GM21526 (cell line): ENCODE data around the gene WASF3.

Experiments used
- ATAC-seq: cut with Tn5 transposase; IDR thresholded peaks from one replicate; pipeline ENCODE4 v1.9.1; 2021; ENCODE audit warnings: moderate library complexity; ENCODE audit not compliant: unreplicated experiment, low FRiP score

Gene WASF3

GRCh38 chr13:26677156-26677555 lies 119.7 kb downstream of the WASF3 start:
- ATAC-seq: no peak

GRCh38 chr13:26678330-26678729 lies 120.8 kb downstream of the WASF3 start:
- ATAC-seq: no peak

GRCh38 chr13:26678796-26679195 lies 121.3 kb downstream of the WASF3 start:
- no peak for ATAC-seq

GRCh38 chr13:26679411-26680122 lies 122.1 kb downstream of the WASF3 start:
- no peak for ATAC-seq

- ATAC-seq: no peak
These were observed 122.6 kb downstream of the WASF3 start for GRCh38 chr13:26680123-26680450.

GRCh38 chr13:26680572-26680971 lies 123.1 kb downstream of the WASF3 start:
- no peak for ATAC-seq

- ATAC-seq: no peak
These were observed 123.6 kb downstream of the WASF3 start for GRCh38 chr13:26681036-26681435.

GRCh38 chr13:26682606-26683005 lies 125.1 kb downstream of the WASF3 start:
- no peak for ATAC-seq

GRCh38 chr13:26685606-26686005 lies 128.1 kb downstream of the WASF3 start:
- no peak for ATAC-seq

- no peak for ATAC-seq
These were observed 128.8 kb downstream of the WASF3 start for GRCh38 chr13:26686285-26686684.

GRCh38 chr13:26688286-26688685 lies 130.8 kb downstream of the WASF3 start:
- no peak for ATAC-seq

- no peak for ATAC-seq
These were observed 131.5 kb downstream of the WASF3 start for GRCh38 chr13:26688980-26689379.

GRCh38 chr13:26693749-26694463 lies 136.4 kb downstream of the WASF3 start:
- ATAC-seq: no peak

- no peak for ATAC-seq
These were observed 137.3 kb downstream of the WASF3 start for GRCh38 chr13:26694609-26695359.

GRCh38 chr13:26695360-26695705 lies 137.8 kb downstream of the WASF3 start:
- ATAC-seq: no peak

- ATAC-seq: no peak
These were observed 138.4 kb downstream of the WASF3 start for GRCh38 chr13:26695891-26696311.

- ATAC-seq: no peak
These were observed 139.8 kb downstream of the WASF3 start for GRCh38 chr13:26697069-26697955.

GRCh38 chr13:26698392-26699196 lies 141.1 kb downstream of the WASF3 start:
- no peak for ATAC-seq

GRCh38 chr13:26699197-26699490 lies 141.7 kb downstream of the WASF3 start:
- no peak for ATAC-seq

GRCh38 chr13:26705536-26705935 lies 148.1 kb downstream of the WASF3 start:
- no peak for ATAC-seq
